Keratinocyte (primary cell): ENCODE measurements around the gene CORO2B.

ENCODE experiments used
- CTCF ChIP-seq, 3 experiments: IDR thresholded peaks in 1 of 3; conservative IDR thresholded peaks in 1 of 3; optimal IDR thresholded peaks in 1 of 3; 2 replicates in 2 of 3; 3 replicates in 1 of 3; pipeline versions ENCODE3 to v1.5.1; 2011; ENCODE audit warnings: low read length in 3 of 3, mild to moderate bottlenecking in 3 of 3, moderate library complexity in 2 of 3, control low read depth in 1 of 3, inconsistent platforms in 1 of 3; ENCODE audit not compliant: insufficient read depth in 2 of 3; ENCODE audit errors: extremely low read depth in 1 of 3
- EZH2 ChIP-seq: IDR thresholded peaks from one replicate; pipeline ENCODE4 v1.6.1; 2012; ENCODE audit warnings: inconsistent platforms, mild to moderate bottlenecking, low read length, moderate library complexity

GRCh38 chr15:68543165-68544008 lies 35.4 kb upstream of the CORO2B start:
- TF ChIP-seq EZH2: no peak
- TF ChIP-seq CTCF (optimal IDR thresholded peaks at IDR 0.05 in 1 of 3, IDR thresholded peaks at IDR 0.05 in 1 of 3, conservative IDR thresholded peaks at IDR 0.05 in 1 of 3; ENCODE audit: extremely low read depth in 1 of 3, insufficient read depth in 2 of 3, low read length in 3 of 3): no peak
